GM12864 (cell line): ENCODE results near the gene APPL1.

ENCODE experiments used
- DNase-seq: peaks from one replicate; pipeline ENCODE4 v3.0.0-alpha.2; 2011; ENCODE audit warnings: low read depth
- H3K4me3 ChIP-seq: 2 replicates; pipeline ENCODE4 v1.5.1; 2011; ENCODE audit warnings: mild to moderate bottlenecking, low read depth, low read length, control low read depth
- TF ChIP-seq, protein P1 (sequence below): IDR thresholded peaks from 2 replicates; pipeline ENCODE4 v1.5.1; 2011; ENCODE audit warnings: low read depth, mild to moderate bottlenecking, moderate library complexity, low read length, control low read depth, inconsistent platforms; ENCODE audit errors: missing control alignments

APPL1 gene

DNA sequence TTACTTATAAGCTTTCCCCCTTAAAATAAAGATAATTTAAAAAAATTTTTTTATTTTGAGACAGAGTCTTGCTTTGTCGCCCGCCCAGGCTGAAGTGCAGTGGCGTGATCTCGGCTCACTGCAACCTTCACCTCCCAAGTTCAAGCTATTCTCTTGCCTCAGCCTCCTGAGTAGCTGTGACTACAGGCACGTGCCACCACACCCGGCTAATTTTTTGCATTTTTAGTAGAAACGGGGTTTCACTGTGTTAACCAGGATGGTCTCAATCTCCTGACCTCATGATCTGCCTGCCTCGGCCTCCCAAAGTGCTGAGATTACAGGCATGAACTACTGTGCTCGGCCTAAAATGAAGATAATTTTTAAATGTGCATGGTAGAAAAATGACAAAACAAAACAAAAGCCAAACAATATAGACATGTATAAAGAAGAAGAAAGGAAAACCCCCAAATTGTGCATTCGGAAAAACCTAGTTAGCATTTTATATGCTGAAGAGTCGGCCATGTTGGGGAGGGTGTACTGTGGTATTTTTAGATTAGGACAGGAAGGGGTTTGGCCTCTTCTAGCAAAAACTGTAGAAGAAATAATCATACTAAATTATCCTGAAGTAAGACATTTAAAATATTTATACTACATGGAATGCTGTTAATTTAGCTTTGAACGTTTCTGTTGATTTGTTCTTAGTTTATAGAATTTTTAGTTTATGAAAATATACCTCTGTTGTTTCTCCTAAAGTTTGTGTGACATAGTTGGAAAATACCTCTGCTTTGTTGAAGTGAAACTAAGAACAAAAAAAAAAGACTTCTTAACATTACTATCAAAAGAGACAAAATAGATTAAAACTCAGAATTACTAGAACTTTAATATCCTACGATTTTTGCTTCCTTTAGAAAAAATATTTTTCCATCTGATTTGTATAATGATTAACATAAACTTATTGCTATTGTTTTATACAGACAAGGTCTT is 7.4 kb downstream of the APPL1 start:
- no peak overlapping the region for H3K4me3 ChIP-seq
- DNase-seq, result no peak
- TF ChIP-seq, protein P1, sequence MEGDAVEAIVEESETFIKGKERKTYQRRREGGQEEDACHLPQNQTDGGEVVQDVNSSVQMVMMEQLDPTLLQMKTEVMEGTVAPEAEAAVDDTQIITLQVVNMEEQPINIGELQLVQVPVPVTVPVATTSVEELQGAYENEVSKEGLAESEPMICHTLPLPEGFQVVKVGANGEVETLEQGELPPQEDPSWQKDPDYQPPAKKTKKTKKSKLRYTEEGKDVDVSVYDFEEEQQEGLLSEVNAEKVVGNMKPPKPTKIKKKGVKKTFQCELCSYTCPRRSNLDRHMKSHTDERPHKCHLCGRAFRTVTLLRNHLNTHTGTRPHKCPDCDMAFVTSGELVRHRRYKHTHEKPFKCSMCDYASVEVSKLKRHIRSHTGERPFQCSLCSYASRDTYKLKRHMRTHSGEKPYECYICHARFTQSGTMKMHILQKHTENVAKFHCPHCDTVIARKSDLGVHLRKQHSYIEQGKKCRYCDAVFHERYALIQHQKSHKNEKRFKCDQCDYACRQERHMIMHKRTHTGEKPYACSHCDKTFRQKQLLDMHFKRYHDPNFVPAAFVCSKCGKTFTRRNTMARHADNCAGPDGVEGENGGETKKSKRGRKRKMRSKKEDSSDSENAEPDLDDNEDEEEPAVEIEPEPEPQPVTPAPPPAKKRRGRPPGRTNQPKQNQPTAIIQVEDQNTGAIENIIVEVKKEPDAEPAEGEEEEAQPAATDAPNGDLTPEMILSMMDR, result no peak

DNA sequence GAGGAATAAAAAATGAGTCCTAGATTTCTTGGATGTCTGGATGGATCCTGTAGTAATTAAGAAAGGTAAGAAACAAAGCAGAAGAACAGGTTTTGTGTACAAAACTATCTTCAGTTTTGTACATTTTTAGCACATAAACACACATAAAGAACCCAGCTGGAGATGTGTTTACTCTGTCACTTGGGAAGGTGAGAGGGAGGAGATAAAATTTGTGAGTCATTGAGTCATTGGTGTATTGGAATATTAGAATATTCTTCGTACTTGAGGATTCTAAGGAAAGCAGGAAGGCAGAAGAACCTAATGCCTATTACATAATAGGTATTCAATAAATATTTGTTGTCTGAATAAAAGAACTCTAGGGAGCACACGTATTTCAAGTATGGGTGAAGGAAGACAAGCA is 17.4 kb downstream of the APPL1 start:
- DNase-seq, result no peak
- H3K4me3 ChIP-seq, result no peak overlapping the region
- TF ChIP-seq, protein P1, result no peak

DNA sequence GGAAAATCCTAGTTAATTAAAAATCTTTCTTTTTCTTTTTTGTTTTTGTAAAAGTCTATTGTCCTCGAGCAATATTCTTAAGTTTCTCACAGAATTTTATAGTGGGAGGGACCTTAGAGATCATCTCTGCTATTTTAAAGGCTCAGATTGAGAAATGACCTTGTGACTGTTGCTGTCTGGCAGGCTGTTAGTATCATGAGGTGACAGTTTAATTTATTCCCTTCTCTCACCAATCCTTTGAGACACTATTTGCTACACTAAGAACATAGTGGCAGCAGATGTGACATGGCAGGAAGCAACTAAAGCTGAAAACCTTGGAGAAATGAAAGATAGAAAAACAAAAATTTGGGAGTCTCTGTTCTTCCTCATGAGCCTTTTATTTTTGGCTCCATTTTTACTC is 24.9 kb downstream of the APPL1 start:
- TF ChIP-seq, protein P1, result no peak
- DNase-seq, result no peak
- H3K4me3 ChIP-seq, result no peak overlapping the region

GRCh38 chr3:57256844-57257243 is 29.3 kb downstream of the APPL1 start:
- no peak for DNase-seq
- no peak overlapping the region for H3K4me3 ChIP-seq
- TF ChIP-seq, protein P1, result no peak

DNA sequence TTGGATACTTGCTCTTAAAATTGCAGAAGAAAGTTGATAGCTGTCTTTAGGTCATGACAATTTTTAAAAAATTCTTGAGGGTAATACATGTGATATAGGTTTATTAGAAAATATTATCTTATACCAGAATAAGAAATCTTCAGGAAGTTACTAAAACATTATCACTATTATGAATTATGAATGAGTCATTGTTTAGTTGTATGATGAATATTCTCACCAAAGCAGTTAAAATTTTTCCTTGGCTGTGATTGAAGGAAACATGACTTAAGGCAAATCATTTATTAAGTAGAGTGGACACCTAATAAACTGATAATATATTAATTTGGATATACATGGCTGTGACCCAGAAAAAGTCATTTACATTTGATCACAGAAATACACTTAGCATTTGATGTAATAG is 30.1 kb downstream of the APPL1 start:
- TF ChIP-seq, protein P1, result no peak
- DNase-seq, result no peak
- H3K4me3 ChIP-seq, result no peak overlapping the region

DNA sequence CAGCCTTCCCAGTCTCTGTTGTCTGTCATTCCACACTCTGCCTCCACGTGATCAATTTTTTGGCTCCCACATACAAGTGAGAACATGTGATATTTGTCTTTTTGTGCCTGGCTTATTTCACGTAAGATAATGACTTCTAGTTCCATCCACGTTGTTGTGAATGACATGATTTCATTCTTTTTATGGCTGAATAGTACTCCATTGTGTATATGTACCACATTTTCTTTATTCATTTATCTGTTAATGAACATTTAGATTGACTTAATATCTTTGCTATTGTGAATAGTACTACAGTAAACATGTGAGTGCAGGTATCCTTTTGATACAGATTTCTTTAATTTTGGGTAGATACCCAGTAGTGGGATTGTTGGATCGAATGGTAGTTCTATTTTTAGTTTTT is 33.6 kb downstream of the APPL1 start:
- H3K4me3 ChIP-seq, result no peak overlapping the region
- TF ChIP-seq, protein P1, result no peak
- DNase-seq, result no peak

DNA sequence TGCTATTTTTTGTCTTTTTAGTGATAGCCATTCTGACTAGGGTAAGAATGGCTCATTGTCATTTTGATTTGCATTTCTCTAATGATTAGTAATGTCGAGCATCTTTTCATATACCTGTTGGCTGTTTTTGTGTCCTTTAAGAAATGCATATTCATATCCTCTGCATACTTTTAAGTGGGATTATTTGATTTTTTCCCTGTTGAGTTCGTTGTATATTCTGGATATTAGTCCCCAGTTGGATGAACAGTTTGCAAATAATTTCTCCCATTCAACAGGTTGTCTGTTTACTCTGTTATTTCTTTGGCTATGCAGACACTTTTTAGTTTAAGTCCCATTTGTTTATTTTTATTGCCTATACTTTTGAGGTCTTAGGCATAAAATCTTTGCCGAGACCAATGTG is 34.4 kb downstream of the APPL1 start:
- H3K4me3 ChIP-seq, result no peak overlapping the region
- TF ChIP-seq, protein P1, result no peak
- DNase-seq, result no peak
